Fibroblast of lung (primary cell): ENCODE data around the gene FBXO8. TPM values are rescaled to one million over a fixed set of nuclear protein-coding genes. Genes with fewer than 3 reads are reported as not detected.

Experiments
- DNase-seq, 2 donors: peaks; one replicate each; pipeline versions ENCODE4 v3.0.0 to v3.0.0-alpha.2; 2010; ENCODE audit warnings: low read depth in 2 of 2
- H2AFZ ChIP-seq: 2 replicates; pipeline ENCODE4 v1.5.1; 2012; ENCODE audit warnings: low read length, control low read depth, inconsistent platforms
- H3K27ac ChIP-seq: 2 replicates; pipeline ENCODE4 v1.5.1; 2011; ENCODE audit warnings: low read length, control low read depth; ENCODE audit not compliant: insufficient read depth
- H3K27me3 ChIP-seq: 2 replicates; pipeline ENCODE4 v1.5.1; 2011; ENCODE audit warnings: mild to moderate bottlenecking, low read length; ENCODE audit not compliant: control insufficient read depth, insufficient read depth
- H3K36me3 ChIP-seq: 2 replicates; pipeline ENCODE4 v1.5.1; 2011; ENCODE audit warnings: low read length; ENCODE audit not compliant: control insufficient read depth, insufficient read depth
- H3K4me1 ChIP-seq: 2 replicates; pipeline ENCODE4 v1.5.1; 2011; ENCODE audit warnings: low read length; ENCODE audit not compliant: control insufficient read depth, insufficient read depth; ENCODE audit errors: extremely low read depth
- H3K4me2 ChIP-seq: 2 replicates; pipeline ENCODE4 v1.5.1; 2011; ENCODE audit warnings: low read length, control low read depth; ENCODE audit not compliant: insufficient read depth; ENCODE audit errors: extremely low read depth
- H3K4me3 ChIP-seq, 4 experiments: fragments of 200-600 bp in 1 of 4; sonication (generic) in 1 of 4; replicated peaks in 1 of 4; 2 replicates each; pipeline ENCODE4 v1.5.1; 2011 to 2016; ENCODE audit warnings: low read length in 4 of 4, low read depth in 3 of 4, mild to moderate bottlenecking in 3 of 4, control low read depth in 2 of 4, inconsistent platforms in 1 of 4, mixed read lengths in 1 of 4; ENCODE audit not compliant: insufficient read depth in 1 of 4; ENCODE audit errors: control extremely low read depth in 1 of 4
- H3K79me2 ChIP-seq: 2 replicates; pipeline ENCODE4 v1.5.1; 2012; ENCODE audit warnings: mild to moderate bottlenecking, low read length, inconsistent platforms; ENCODE audit not compliant: control insufficient read depth, insufficient read depth
- H3K9ac ChIP-seq: 2 replicates; pipeline ENCODE4 v1.5.1; 2011; ENCODE audit warnings: mild to moderate bottlenecking, low read length, control low read depth; ENCODE audit not compliant: insufficient read depth
- H3K9me3 ChIP-seq: 2 replicates; pipeline ENCODE4 v1.5.1; 2012; ENCODE audit warnings: low read depth, low read length; ENCODE audit not compliant: control insufficient read depth, insufficient read depth
- H4K20me1 ChIP-seq: 2 replicates; pipeline ENCODE4 v1.5.1; 2011; ENCODE audit warnings: low read length; ENCODE audit not compliant: control insufficient read depth, insufficient read depth; ENCODE audit errors: extremely low read depth
- CTCF ChIP-seq, 2 donors: IDR thresholded peaks in 1 of 2; conservative IDR thresholded peaks in 1 of 2; 1 replicate in 1 of 2; 2 replicates in 1 of 2; pipeline ENCODE4 v1.5.1; 2011 to 2012; ENCODE audit warnings: low read length in 2 of 2, control low read depth in 1 of 2, inconsistent platforms in 1 of 2, low read depth in 1 of 2, mild to moderate bottlenecking in 1 of 2
- EZH2 ChIP-seq: IDR thresholded peaks from 2 replicates; pipeline ENCODE4 v1.5.1; 2012; ENCODE audit warnings: low read length, control low read depth, mild to moderate bottlenecking; ENCODE audit errors: missing control alignments
- polyA plus RNA-seq, 2 donors: library from polyadenylated mRNA; depleted of rRNA in 1 of 2; stranded (reverse) in 1 of 2; unstranded in 1 of 2; fragments of >200 nt; gene quantifications; 2 replicates each; pipeline ENCODE4 v1.2.1, GENCODE V29; 2011 to 2012; ENCODE audit warnings: missing spikeins in 1 of 2
- total RNA-seq: library from RNA; depleted of rRNA; stranded (reverse); fragments of >200 nt; gene quantifications from 2 replicates; pipeline ENCODE4 v1.2.1, GENCODE V29; 2014

The FBXO8 gene
- total and polyA plus RNA-seq, 2 donors (not counting 1 experiment from before 2014, with no cell fraction given), result 26.7 to 46.1 TPM

- Histone ChIP-seq H3K4me2 (no peak overlapping the region), H4K20me1 (no peaks in the 10 kb centered on the region), H3K4me3 (no peak overlapping the region), H3K79me2 (no peaks in the 10 kb centered on the region), H2AFZ (no peak overlapping the region), H3K9me3 (no peaks in the 10 kb centered on the region), H3K4me1 (no peaks in the 10 kb centered on the region), H3K27me3 (no peaks in the 10 kb centered on the region), H3K9ac (no peak overlapping the region), H3K36me3 (no peaks in the 10 kb centered on the region), H3K27ac (no peak overlapping the region)
- TF ChIP-seq EZH2 (no peak), CTCF (conservative IDR thresholded peaks at IDR 0.05 in 1 of 2, IDR thresholded peaks at IDR 0.05 in 1 of 2; ENCODE audit: low read depth in 1 of 2, low read length in 2 of 2) (no peak)
- DNase-seq, result no peak
These were observed 53.3 kb downstream of the FBXO8 start for GRCh38 chr4:174230148-174230547.

- Histone ChIP-seq H3K9me3 (no peaks in the 10 kb centered on the region), H3K36me3 (no peaks in the 10 kb centered on the region), H3K9ac (no peak overlapping the region), H2AFZ (no peak overlapping the region), H3K4me3 (no peak overlapping the region), H3K79me2 (no peaks in the 10 kb centered on the region), H3K4me1 (no peaks in the 10 kb centered on the region), H3K4me2 (no peak overlapping the region), H4K20me1 (no peaks in the 10 kb centered on the region), H3K27me3 (no peaks in the 10 kb centered on the region), H3K27ac (no peak overlapping the region)
- TF ChIP-seq CTCF (conservative IDR thresholded peaks at IDR 0.05 in 1 of 2, IDR thresholded peaks at IDR 0.05 in 1 of 2; ENCODE audit: low read depth in 1 of 2, low read length in 2 of 2) (no peak), EZH2 (no peak)
- no peak for DNase-seq
These were observed 54.5 kb downstream of the FBXO8 start for GRCh38 chr4:174228988-174229387.

GRCh38 chr4:174225349-174226049 is 58.0 kb downstream of the FBXO8 start:
- Histone ChIP-seq H2AFZ (no peak overlapping the region), H3K36me3 (no peaks in the 10 kb centered on the region), H3K9me3 (no peaks in the 10 kb centered on the region), H3K4me2 (no peak overlapping the region), H3K9ac (no peak overlapping the region), H3K4me3 (no peak overlapping the region), H3K79me2 (no peaks in the 10 kb centered on the region), H3K27ac (no peak overlapping the region), H4K20me1 (no peaks in the 10 kb centered on the region), H3K27me3 (no peaks in the 10 kb centered on the region), H3K4me1 (no peaks in the 10 kb centered on the region)
- TF ChIP-seq EZH2 (no peak), CTCF (conservative IDR thresholded peaks at IDR 0.05 in 1 of 2, IDR thresholded peaks at IDR 0.05 in 1 of 2; ENCODE audit: low read depth in 1 of 2, low read length in 2 of 2) (no peak)
- DNase-seq, result no peak
